ENCODE measurements around the gene LARP1B.
"Not testable (repeated sequence)": the region's sequence is repeated elsewhere in the genome, so short reads cannot be mapped to it uniquely, and the experiment has no call there.

LARP1B gene

DNA sequence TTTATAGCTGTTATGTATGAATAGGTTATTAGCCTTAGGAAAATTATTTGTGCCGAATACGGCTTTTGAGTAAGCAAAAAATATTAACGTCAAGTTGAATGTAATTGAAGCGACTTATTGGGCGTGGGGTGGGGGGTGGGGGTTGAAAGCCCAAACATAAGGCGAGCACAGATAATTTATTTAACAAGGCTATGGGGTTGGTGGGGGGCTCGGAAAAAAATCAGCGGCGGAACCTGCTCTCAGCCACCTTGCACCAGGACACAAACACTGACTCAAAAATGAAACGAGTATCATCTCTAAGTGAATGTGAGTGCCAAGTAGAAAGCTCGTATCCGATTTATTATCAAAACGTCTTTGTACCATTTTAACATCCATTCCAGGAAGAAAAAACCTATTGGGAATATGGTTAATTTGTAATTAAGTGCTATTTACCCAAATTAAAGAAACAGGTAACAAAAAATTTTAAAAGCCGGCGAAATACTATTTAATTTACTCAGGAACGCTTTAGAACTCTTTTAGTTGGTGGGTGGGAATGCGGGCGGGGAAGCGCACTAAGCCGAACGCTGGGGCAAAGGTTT is 902 bp upstream of the LARP1B start:
- H3K4me1 ChIP-seq (ENCODE audit: control insufficient read depth, insufficient read depth, low read length): peaks cover 13% of the 10 kb centered on the region
- peak overlapping the region; percentile 95 for H3K4me3 ChIP-seq (ENCODE audit: low read length)
- H3K9ac ChIP-seq (ENCODE audit: low read length): peak overlapping the region; percentile 88
- no peaks in the 10 kb centered on the region for H3K27me3 ChIP-seq (replicated peaks; ENCODE audit: control insufficient read depth, insufficient read depth, low read length)
- no peaks in the 10 kb centered on the region for H3K36me3 ChIP-seq (ENCODE audit: control insufficient read depth, insufficient read depth, low read length, severe bottlenecking)
- H3K9me3 ChIP-seq (ENCODE audit: control insufficient read depth, low read length): no peaks in the 10 kb centered on the region
- DNase-seq (ENCODE audit: low read depth): no peak

- Histone ChIP-seq H3K9ac (ENCODE audit: low read length) (peak overlapping the region; percentile 88), H3K27me3 (replicated peaks; ENCODE audit: control insufficient read depth, insufficient read depth, low read length) (no peaks in the 10 kb centered on the region), H3K36me3 (ENCODE audit: control insufficient read depth, insufficient read depth, low read length, severe bottlenecking) (no peaks in the 10 kb centered on the region), H3K4me3 (ENCODE audit: low read length) (peak overlapping the region; percentile 95), H3K9me3 (ENCODE audit: control insufficient read depth, low read length) (no peaks in the 10 kb centered on the region), H3K4me1 (ENCODE audit: control insufficient read depth, insufficient read depth, low read length) (peaks cover 14% of the 10 kb centered on the region)
- DNase-seq (ENCODE audit: low read depth): peak; percentile 75
These were observed 739 bp downstream of the LARP1B start for GRCh38 chr4:128061566-128062536.

- not testable (repeated sequence) for DNase-seq (ENCODE audit: low read depth); H3K36me3 ChIP-seq (ENCODE audit: control insufficient read depth, insufficient read depth, low read length, severe bottlenecking); H3K27me3 ChIP-seq (replicated peaks; ENCODE audit: control insufficient read depth, insufficient read depth, low read length); H3K9me3 ChIP-seq (ENCODE audit: control insufficient read depth, low read length); H3K4me3 ChIP-seq (ENCODE audit: low read length); H3K9ac ChIP-seq (ENCODE audit: low read length)
- peaks cover 14% of the 10 kb centered on the region for H3K4me1 ChIP-seq (ENCODE audit: control insufficient read depth, insufficient read depth, low read length)
These were observed 5.3 kb downstream of the LARP1B start for GRCh38 chr4:128066453-128066820.

- Histone ChIP-seq H3K27me3 (replicated peaks; ENCODE audit: control insufficient read depth, insufficient read depth, low read length) (no peaks in the 10 kb centered on the region), H3K9ac (ENCODE audit: low read length) (no peak overlapping the region), H3K4me1 (ENCODE audit: control insufficient read depth, insufficient read depth, low read length) (peaks cover 9% of the 10 kb centered on the region), H3K4me3 (ENCODE audit: low read length) (no peak overlapping the region), H3K36me3 (ENCODE audit: control insufficient read depth, insufficient read depth, low read length, severe bottlenecking) (no peaks in the 10 kb centered on the region), H3K9me3 (ENCODE audit: control insufficient read depth, low read length) (no peaks in the 10 kb centered on the region)
- DNase-seq (ENCODE audit: low read depth): peak; percentile 24
These were observed 7.8 kb downstream of the LARP1B start for GRCh38 chr4:128068918-128069317.

DNA sequence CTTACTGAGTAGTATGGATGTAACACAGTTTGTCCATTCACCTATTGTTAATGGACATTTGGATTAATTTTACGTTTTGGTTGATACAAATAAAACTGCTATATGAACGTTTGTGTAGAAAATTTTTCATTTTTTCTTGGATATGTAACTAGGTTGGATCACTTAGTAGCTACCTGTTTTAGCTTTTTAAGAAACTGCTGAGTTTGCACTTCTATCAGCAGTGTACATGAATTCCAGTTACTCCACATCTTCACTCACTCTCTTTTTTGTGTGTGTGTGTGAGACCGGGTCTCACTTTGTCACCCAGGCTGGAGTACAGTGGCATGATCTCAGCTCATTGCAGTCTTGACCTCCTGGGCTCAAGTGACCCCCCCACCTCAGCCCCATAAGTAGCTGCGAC is 15.4 kb downstream of the LARP1B start:
- Histone ChIP-seq H3K9ac (ENCODE audit: low read length) (no peak overlapping the region), H3K36me3 (ENCODE audit: control insufficient read depth, insufficient read depth, low read length, severe bottlenecking) (peaks cover 26% of the 10 kb centered on the region), H3K9me3 (ENCODE audit: control insufficient read depth, low read length) (no peaks in the 10 kb centered on the region), H3K4me3 (ENCODE audit: low read length) (no peak overlapping the region), H3K4me1 (ENCODE audit: control insufficient read depth, insufficient read depth, low read length) (no peaks in the 10 kb centered on the region), H3K27me3 (replicated peaks; ENCODE audit: control insufficient read depth, insufficient read depth, low read length) (no peaks in the 10 kb centered on the region)
- no peak for DNase-seq (ENCODE audit: low read depth)

DNA sequence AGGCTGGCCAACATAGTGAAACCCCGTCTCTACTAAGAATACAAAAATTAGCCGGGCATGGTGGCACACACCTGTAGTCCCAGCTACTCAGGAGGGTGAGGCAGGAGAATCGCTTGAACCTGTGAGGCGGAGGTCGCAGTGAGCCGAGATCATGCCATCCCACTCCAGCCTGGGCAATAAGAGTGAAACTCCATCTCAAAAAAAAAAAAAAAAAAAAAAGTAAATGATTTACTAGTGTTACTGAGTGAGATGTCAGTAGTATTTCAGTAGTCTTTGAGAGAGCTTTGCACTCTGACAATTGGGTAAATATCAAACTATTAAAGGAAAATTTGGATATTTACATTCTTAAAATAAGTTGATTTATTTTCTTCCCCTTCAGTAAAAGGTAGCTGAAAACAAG is 34.2 kb downstream of the LARP1B start:
- not testable (repeated sequence) for H3K4me3 ChIP-seq (ENCODE audit: low read length); H3K27me3 ChIP-seq (replicated peaks; ENCODE audit: control insufficient read depth, insufficient read depth, low read length); DNase-seq (ENCODE audit: low read depth); H3K9me3 ChIP-seq (ENCODE audit: control insufficient read depth, low read length); H3K9ac ChIP-seq (ENCODE audit: low read length); H3K4me1 ChIP-seq (ENCODE audit: control insufficient read depth, insufficient read depth, low read length)
- peaks cover 25% of the 10 kb centered on the region for H3K36me3 ChIP-seq (ENCODE audit: control insufficient read depth, insufficient read depth, low read length, severe bottlenecking)

GRCh38 chr4:128107766-128108165 is 46.7 kb downstream of the LARP1B start:
- Histone ChIP-seq H3K9me3 (ENCODE audit: control insufficient read depth, low read length) (no peaks in the 10 kb centered on the region), H3K27me3 (replicated peaks; ENCODE audit: control insufficient read depth, insufficient read depth, low read length) (no peaks in the 10 kb centered on the region), H3K36me3 (ENCODE audit: control insufficient read depth, insufficient read depth, low read length, severe bottlenecking) (peaks cover 14% of the 10 kb centered on the region), H3K9ac (ENCODE audit: low read length) (no peak overlapping the region), H3K4me3 (ENCODE audit: low read length) (no peak overlapping the region), H3K4me1 (ENCODE audit: control insufficient read depth, insufficient read depth, low read length) (peaks cover 6% of the 10 kb centered on the region)
- DNase-seq (ENCODE audit: low read depth): no peak

GRCh38 chr4:128123036-128123435 is 61.9 kb downstream of the LARP1B start:
- no peaks in the 10 kb centered on the region for H3K9me3 ChIP-seq (ENCODE audit: control insufficient read depth, low read length)
- peak; percentile 5 for DNase-seq (ENCODE audit: low read depth)
- peaks cover 15% of the 10 kb centered on the region for H3K36me3 ChIP-seq (ENCODE audit: control insufficient read depth, insufficient read depth, low read length, severe bottlenecking)
- H3K27me3 ChIP-seq (replicated peaks; ENCODE audit: control insufficient read depth, insufficient read depth, low read length): no peaks in the 10 kb centered on the region
- H3K4me1 ChIP-seq (ENCODE audit: control insufficient read depth, insufficient read depth, low read length): no peaks in the 10 kb centered on the region
- no peak overlapping the region for H3K9ac ChIP-seq (ENCODE audit: low read length)
- no peak overlapping the region for H3K4me3 ChIP-seq (ENCODE audit: low read length)

DNA sequence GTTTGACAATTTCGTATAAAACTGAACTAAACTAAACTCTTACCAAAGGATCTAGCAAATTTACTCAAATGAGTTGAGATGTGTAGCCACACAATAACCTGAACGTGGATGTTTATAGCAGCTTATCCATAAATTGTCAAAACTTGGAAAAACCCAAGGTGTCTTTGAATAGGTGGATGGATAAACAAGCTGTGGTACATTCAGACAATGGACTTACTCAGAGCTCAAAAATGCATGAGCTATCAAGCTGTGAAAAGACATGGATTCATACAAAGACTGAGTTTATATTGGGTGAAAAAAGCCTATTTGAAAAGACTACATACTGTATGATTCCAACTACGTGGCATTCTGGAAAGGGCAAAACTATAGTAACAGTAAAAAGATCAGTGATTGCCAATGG is 69.5 kb downstream of the LARP1B start:
- no peak for DNase-seq (ENCODE audit: low read depth)
- Histone ChIP-seq H3K9me3 (ENCODE audit: control insufficient read depth, low read length) (no peaks in the 10 kb centered on the region), H3K4me1 (ENCODE audit: control insufficient read depth, insufficient read depth, low read length) (no peaks in the 10 kb centered on the region), H3K27me3 (replicated peaks; ENCODE audit: control insufficient read depth, insufficient read depth, low read length) (no peaks in the 10 kb centered on the region), H3K36me3 (ENCODE audit: control insufficient read depth, insufficient read depth, low read length, severe bottlenecking) (no peaks in the 10 kb centered on the region), H3K4me3 (ENCODE audit: low read length) (no peak overlapping the region), H3K9ac (ENCODE audit: low read length) (no peak overlapping the region)

- Histone ChIP-seq H3K4me1 (ENCODE audit: control insufficient read depth, insufficient read depth, low read length) (no peaks in the 10 kb centered on the region), H3K4me3 (ENCODE audit: low read length) (no peak overlapping the region), H3K27me3 (replicated peaks; ENCODE audit: control insufficient read depth, insufficient read depth, low read length) (no peaks in the 10 kb centered on the region), H3K36me3 (ENCODE audit: control insufficient read depth, insufficient read depth, low read length, severe bottlenecking) (no peaks in the 10 kb centered on the region), H3K9me3 (ENCODE audit: control insufficient read depth, low read length) (no peaks in the 10 kb centered on the region), H3K9ac (ENCODE audit: low read length) (no peak overlapping the region)
- no peak for DNase-seq (ENCODE audit: low read depth)
These were observed 73.8 kb downstream of the LARP1B start for GRCh38 chr4:128134925-128135324.

DNA sequence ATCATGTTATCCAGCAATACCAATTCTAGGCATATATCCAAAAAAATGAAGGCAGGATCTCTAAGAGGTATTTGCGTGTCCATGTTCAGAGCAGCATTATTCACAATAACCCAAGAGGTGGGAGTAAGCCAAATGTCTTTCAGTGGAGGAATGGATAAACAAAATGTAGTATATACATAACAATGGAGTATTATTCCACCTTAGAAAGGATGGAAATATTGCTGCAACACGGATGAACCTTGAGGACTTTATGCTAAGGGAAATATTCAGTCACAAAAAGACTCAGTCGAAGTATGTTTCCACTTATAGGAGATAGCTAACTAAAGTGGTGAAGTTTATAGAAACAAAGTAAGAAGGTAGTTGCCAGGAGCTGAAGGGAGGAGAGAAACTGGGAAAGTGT is 74.3 kb downstream of the LARP1B start:
- H3K9ac ChIP-seq (ENCODE audit: low read length): no peak overlapping the region
- H3K4me3 ChIP-seq (ENCODE audit: low read length): no peak overlapping the region
- no peaks in the 10 kb centered on the region for H3K4me1 ChIP-seq (ENCODE audit: control insufficient read depth, insufficient read depth, low read length)
- H3K9me3 ChIP-seq (ENCODE audit: control insufficient read depth, low read length): no peaks in the 10 kb centered on the region
- H3K27me3 ChIP-seq (replicated peaks; ENCODE audit: control insufficient read depth, insufficient read depth, low read length): no peaks in the 10 kb centered on the region
- DNase-seq (ENCODE audit: low read depth): no peak
- H3K36me3 ChIP-seq (ENCODE audit: control insufficient read depth, insufficient read depth, low read length, severe bottlenecking): no peaks in the 10 kb centered on the region
